Liver (tissue), 9 donors: ENCODE data around the gene NUTM2F. TPM values are rescaled to one million over a fixed set of nuclear protein-coding genes. Genes with fewer than 3 reads are reported as not detected.

Experiments
- DNase-seq: peaks from one replicate; pipeline ENCODE4 v3.0.0-alpha.2; 2017; ENCODE audit warnings: low spot score
- H3K27ac ChIP-seq, 2 donors: one replicate each; pipeline ENCODE4 v1.7.0; 2013; ENCODE audit warnings: inconsistent platforms in 2 of 2, low read length in 2 of 2, control low read depth in 1 of 2, low read depth in 1 of 2, mild to moderate bottlenecking in 1 of 2
- H3K27me3 ChIP-seq, 4 donors: one replicate each; pipeline versions ENCODE4 v1.6.1 to v1.7.0; 2013; ENCODE audit warnings: low read length in 3 of 4, inconsistent platforms in 1 of 4, mild to moderate bottlenecking in 1 of 4, moderate library complexity in 1 of 4; ENCODE audit not compliant: control insufficient read depth in 4 of 4, insufficient read depth in 4 of 4
- H3K36me3 ChIP-seq, 4 donors: one replicate each; pipeline versions ENCODE4 v1.6.1 to v1.7.0; 2013; ENCODE audit warnings: low read length in 3 of 4, mild to moderate bottlenecking in 3 of 4, low read depth in 1 of 4, moderate library complexity in 1 of 4; ENCODE audit not compliant: control insufficient read depth in 4 of 4, insufficient read depth in 3 of 4
- H3K4me1 ChIP-seq, 4 donors: one replicate each; pipeline versions ENCODE4 v1.6.1 to v1.7.0; 2013; ENCODE audit warnings: low read length in 3 of 4, mild to moderate bottlenecking in 3 of 4, moderate library complexity in 1 of 4; ENCODE audit not compliant: control insufficient read depth in 4 of 4, insufficient read depth in 4 of 4
- H3K4me3 ChIP-seq, 3 donors: one replicate each; pipeline versions ENCODE4 v1.6.1 to v1.7.0; 2013; ENCODE audit warnings: low read length in 3 of 3, control low read depth in 1 of 3, low read depth in 1 of 3, mild to moderate bottlenecking in 1 of 3
- H3K9ac ChIP-seq, 2 donors: one replicate each; pipeline ENCODE4 v1.7.0; 2013; ENCODE audit warnings: low read length in 2 of 2, mild to moderate bottlenecking in 2 of 2, moderate library complexity in 2 of 2, control low read depth in 1 of 2, low read depth in 1 of 2
- H3K9me3 ChIP-seq, 4 donors: one replicate each; pipeline versions ENCODE4 v1.6.1 to v1.7.0; 2013; ENCODE audit warnings: low read length in 3 of 4; ENCODE audit not compliant: control insufficient read depth in 4 of 4
- ATF3 ChIP-seq: IDR thresholded peaks from 2 replicates; pipeline ENCODE4 v1.6.1; 2016; ENCODE audit warnings: antibody characterized with exemption
- CTCF ChIP-seq: fragments of 150-350 bp; IDR thresholded peaks from 2 replicates; pipeline ENCODE4 v1.5.1; 2017; ENCODE audit warnings: improper control_type of control experiment, low read depth, low read length; ENCODE audit not compliant: missing input control
- EGR1 ChIP-seq, 2 donors: IDR thresholded peaks; 2 replicates each; pipeline ENCODE4 v1.6.1; 2016 to 2018; ENCODE audit warnings: antibody characterized with exemption in 2 of 2, low read depth in 2 of 2
- FOXA1 ChIP-seq: IDR thresholded peaks from 2 replicates; pipeline ENCODE4 v1.6.1; 2016; ENCODE audit warnings: antibody characterized with exemption
- FOXA2 ChIP-seq: IDR thresholded peaks from 2 replicates; pipeline ENCODE4 v1.6.1; 2016; ENCODE audit warnings: antibody characterized with exemption
- GABPA ChIP-seq, 2 donors: IDR thresholded peaks in 1 of 2; conservative IDR thresholded peaks in 1 of 2; 2 replicates each; pipeline ENCODE4 v1.6.1; 2016; ENCODE audit warnings: antibody characterized with exemption in 2 of 2, mild to moderate bottlenecking in 1 of 2, moderate library complexity in 1 of 2
- HNF4A ChIP-seq, 2 donors: conservative IDR thresholded peaks; 2 replicates each; pipeline ENCODE4 v1.6.1; 2016; ENCODE audit warnings: antibody characterized with exemption in 2 of 2, mild to moderate bottlenecking in 2 of 2
- HNF4G ChIP-seq: IDR thresholded peaks from 2 replicates; pipeline ENCODE4 v1.6.1; 2016; ENCODE audit warnings: antibody characterized with exemption
- JUND ChIP-seq, 2 donors: IDR thresholded peaks; 2 replicates each; pipeline ENCODE4 v1.6.1; 2016; ENCODE audit warnings: antibody characterized with exemption in 2 of 2
- NR2F2 ChIP-seq: IDR thresholded peaks from 2 replicates; pipeline ENCODE4 v1.6.1; 2016; ENCODE audit warnings: antibody characterized with exemption
- RAD21 ChIP-seq, 2 donors: IDR thresholded peaks; 2 replicates each; pipeline ENCODE4 v1.6.1; 2016; ENCODE audit warnings: antibody characterized with exemption in 2 of 2, mild to moderate bottlenecking in 2 of 2
- REST ChIP-seq: IDR thresholded peaks from 2 replicates; pipeline ENCODE4 v1.6.1; 2016; ENCODE audit warnings: antibody characterized with exemption, mild to moderate bottlenecking
- RXRA ChIP-seq, 2 donors: IDR thresholded peaks; 2 replicates each; pipeline ENCODE4 v1.6.1; 2017 to 2018; ENCODE audit warnings: antibody characterized with exemption in 2 of 2, mild to moderate bottlenecking in 1 of 2
- SP1 ChIP-seq: IDR thresholded peaks from 2 replicates; pipeline ENCODE4 v1.6.1; 2018; ENCODE audit warnings: antibody characterized with exemption, mild to moderate bottlenecking
- TAF1 ChIP-seq: conservative IDR thresholded peaks from 2 replicates; pipeline ENCODE4 v1.6.1; 2016; ENCODE audit warnings: antibody characterized with exemption, mild to moderate bottlenecking
- YY1 ChIP-seq: IDR thresholded peaks from 2 replicates; pipeline ENCODE4 v1.6.1; 2016; ENCODE audit warnings: antibody characterized with exemption, mild to moderate bottlenecking
- WGBS: extraction: QIAGEN DNeasy Blood & Tissue Kit; methylation state at CpG from one replicate; pipeline ENCODE4 v1.1.7; 2013; 5-methylcytosine and 5-hydroxymethylcytosine counted together
- polyA plus RNA-seq, 2 donors: library from polyadenylated mRNA; stranded (reverse) in 1 of 2; unstranded in 1 of 2; fragments of 200-250 nt in 1 of 2; fragments of >200 nt in 1 of 2; fragmentation: Nextera tagmentation in 1 of 2; extraction: Ambion mirVana in 1 of 2; gene quantifications; one replicate each; pipeline versions ENCODE4 v1.2.1 to v1.2.3, GENCODE V29; 2013 to 2015
- total RNA-seq, 2 donors: library from RNA; depleted of rRNA; stranded (reverse); fragments of >200 nt; gene quantifications; one replicate each; pipeline ENCODE4 v1.2.3, GENCODE V29; 2014
- TF ChIP-seq, protein P1 (sequence below): IDR thresholded peaks from 2 replicates; pipeline ENCODE4 v1.6.1; 2016; ENCODE audit warnings: antibody characterized with exemption
- TF ChIP-seq, protein P2 (sequence below): IDR thresholded peaks from 2 replicates; pipeline ENCODE4 v1.6.1; 2016; ENCODE audit warnings: antibody characterized with exemption
- donor health status: healthy.
- donor health status: healthy.
- donor health status: healthy.
- donor health status: healthy.
- donor health status: healthy.

NUTM2F gene
- total and polyA plus RNA-seq, 4 donors = under 0.01 to 0.01 TPM; not detected in 2

DNA sequence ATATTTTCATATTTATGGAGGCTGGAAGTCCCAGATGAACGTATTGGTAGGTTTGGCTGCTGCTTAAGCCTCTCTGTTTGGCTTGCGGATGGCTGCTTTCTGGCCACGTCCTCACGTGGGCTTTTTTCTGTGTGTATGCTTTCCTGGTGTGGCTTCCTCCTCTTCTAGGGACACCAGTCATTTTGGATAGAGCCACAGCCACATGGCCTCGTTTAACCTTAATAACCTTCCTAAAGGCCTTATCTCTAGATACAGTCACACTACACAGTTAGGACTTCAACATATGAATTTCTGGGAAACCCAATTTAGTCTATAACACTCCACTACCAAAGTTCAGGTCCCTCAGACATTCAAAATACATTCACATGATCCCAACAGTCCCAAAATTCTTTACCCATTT is 26.9 kb downstream of the NUTM2F start:
- H3K27ac ChIP-seq = no peak overlapping the region
- H3K4me1 ChIP-seq = no peaks in the 10 kb centered on the region
- no peaks in the 10 kb centered on the region for H3K27me3 ChIP-seq
- 94% methylated on average over 5 of the region's 5 CpGs for WGBS
- H3K9me3 ChIP-seq = no peaks in the 10 kb centered on the region
- H3K4me3 ChIP-seq = no peak overlapping the region
- peaks cover 0 to 3% (median 0%) of the 10 kb centered on the region in 4 donors for H3K36me3 ChIP-seq
- H3K9ac ChIP-seq = no peak overlapping the region
- TF ChIP-seq FOXA2 = no peak
- TF ChIP-seq NR2F2 = no peak
- TF ChIP-seq ATF3 = no peak
- no peak for TF ChIP-seq CTCF
- TF ChIP-seq HNF4A (conservative IDR thresholded peaks at IDR 0.05) = no peak
- TF ChIP-seq SP1 = no peak
- TF ChIP-seq RXRA (IDR thresholded peaks at IDR 0.05) = no peak
- no peak for DNase-seq

DNA sequence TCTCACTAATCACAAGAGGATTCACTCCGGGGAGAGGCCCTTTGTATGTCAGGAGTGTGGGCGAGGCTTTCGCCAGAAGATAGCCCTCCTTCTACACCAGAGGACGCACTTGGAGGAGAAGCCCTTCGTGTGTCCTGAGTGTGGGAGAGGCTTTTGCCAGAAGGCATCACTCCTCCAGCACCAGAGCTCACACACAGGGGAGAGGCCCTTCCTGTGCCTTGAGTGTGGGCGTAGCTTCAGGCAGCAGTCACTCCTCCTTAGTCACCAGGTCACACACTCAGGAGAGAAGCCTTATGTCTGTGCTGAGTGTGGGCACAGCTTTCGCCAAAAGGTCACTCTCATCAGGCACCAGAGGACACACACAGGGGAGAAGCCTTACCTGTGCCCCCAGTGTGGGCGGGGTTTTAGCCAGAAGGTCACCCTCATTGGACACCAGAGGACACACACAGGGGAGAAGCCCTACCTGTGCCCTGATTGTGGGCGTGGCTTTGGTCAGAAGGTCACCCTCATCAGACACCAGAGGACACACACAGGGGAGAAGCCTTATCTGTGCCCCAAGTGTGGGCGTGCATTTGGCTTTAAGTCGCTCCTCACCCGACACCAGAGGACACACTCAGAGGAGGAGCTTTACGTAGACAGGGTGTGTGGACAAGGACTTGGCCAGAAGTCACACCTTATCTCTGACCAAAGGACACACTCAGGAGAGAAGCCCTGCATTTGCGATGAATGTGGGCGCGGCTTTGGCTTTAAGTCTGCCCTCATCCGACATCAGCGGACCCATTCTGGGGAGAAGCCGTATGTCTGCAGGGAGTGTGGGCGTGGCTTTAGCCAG is 27.8 kb downstream of the NUTM2F start:
- 97% methylated on average over 20 of the region's 20 CpGs for WGBS

More for the DNA sequence above, 27.8 kb downstream of the NUTM2F start:
- no peaks in the 10 kb centered on the region for H3K27me3 ChIP-seq
- H3K27ac ChIP-seq = no peak overlapping the region
- H3K9ac ChIP-seq = no peak overlapping the region
- peaks cover 0 to 3% (median 0%) of the 10 kb centered on the region in 4 donors for H3K36me3 ChIP-seq
- H3K9me3 ChIP-seq = no peaks in the 10 kb centered on the region
- TF ChIP-seq JUND (IDR thresholded peaks at IDR 0.05) (no peak), EGR1 (IDR thresholded peaks at IDR 0.05; ENCODE audit: low read depth in 2 of 2) (no peak), YY1 (no peak), RAD21 (IDR thresholded peaks at IDR 0.05) (no peak), ATF3 (no peak), HNF4G (no peak), TAF1 (no peak), FOXA2 (no peak), GABPA (IDR thresholded peaks at IDR 0.05 in 1 of 2, conservative IDR thresholded peaks at IDR 0.05 in 1 of 2) (no peak), CTCF (no peak), REST (no peak), SP1 (no peak), HNF4A (conservative IDR thresholded peaks at IDR 0.05) (no peak), NR2F2 (no peak), FOXA1 (no peak), RXRA (IDR thresholded peaks at IDR 0.05) (no peak)
- TF ChIP-seq, protein P1, sequence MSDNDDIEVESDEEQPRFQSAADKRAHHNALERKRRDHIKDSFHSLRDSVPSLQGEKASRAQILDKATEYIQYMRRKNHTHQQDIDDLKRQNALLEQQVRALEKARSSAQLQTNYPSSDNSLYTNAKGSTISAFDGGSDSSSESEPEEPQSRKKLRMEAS = no peak
- TF ChIP-seq, protein P2, sequence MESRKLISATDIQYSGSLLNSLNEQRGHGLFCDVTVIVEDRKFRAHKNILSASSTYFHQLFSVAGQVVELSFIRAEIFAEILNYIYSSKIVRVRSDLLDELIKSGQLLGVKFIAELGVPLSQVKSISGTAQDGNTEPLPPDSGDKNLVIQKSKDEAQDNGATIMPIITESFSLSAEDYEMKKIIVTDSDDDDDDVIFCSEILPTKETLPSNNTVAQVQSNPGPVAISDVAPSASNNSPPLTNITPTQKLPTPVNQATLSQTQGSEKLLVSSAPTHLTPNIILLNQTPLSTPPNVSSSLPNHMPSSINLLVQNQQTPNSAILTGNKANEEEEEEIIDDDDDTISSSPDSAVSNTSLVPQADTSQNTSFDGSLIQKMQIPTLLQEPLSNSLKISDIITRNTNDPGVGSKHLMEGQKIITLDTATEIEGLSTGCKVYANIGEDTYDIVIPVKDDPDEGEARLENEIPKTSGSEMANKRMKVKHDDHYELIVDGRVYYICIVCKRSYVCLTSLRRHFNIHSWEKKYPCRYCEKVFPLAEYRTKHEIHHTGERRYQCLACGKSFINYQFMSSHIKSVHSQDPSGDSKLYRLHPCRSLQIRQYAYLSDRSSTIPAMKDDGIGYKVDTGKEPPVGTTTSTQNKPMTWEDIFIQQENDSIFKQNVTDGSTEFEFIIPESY = no peak
- no peak for DNase-seq
- H3K4me1 ChIP-seq = no peaks in the 10 kb centered on the region
- H3K4me3 ChIP-seq = no peak overlapping the region
